Right hindlimb (tissue), 1 donor: ENCODE measurements around the gene BABAM1.

Experiments used
- DNase-seq: peaks from one replicate; pipeline ENCODE4 v3.0.0-alpha.2; 2018

Gene BABAM1

DNA sequence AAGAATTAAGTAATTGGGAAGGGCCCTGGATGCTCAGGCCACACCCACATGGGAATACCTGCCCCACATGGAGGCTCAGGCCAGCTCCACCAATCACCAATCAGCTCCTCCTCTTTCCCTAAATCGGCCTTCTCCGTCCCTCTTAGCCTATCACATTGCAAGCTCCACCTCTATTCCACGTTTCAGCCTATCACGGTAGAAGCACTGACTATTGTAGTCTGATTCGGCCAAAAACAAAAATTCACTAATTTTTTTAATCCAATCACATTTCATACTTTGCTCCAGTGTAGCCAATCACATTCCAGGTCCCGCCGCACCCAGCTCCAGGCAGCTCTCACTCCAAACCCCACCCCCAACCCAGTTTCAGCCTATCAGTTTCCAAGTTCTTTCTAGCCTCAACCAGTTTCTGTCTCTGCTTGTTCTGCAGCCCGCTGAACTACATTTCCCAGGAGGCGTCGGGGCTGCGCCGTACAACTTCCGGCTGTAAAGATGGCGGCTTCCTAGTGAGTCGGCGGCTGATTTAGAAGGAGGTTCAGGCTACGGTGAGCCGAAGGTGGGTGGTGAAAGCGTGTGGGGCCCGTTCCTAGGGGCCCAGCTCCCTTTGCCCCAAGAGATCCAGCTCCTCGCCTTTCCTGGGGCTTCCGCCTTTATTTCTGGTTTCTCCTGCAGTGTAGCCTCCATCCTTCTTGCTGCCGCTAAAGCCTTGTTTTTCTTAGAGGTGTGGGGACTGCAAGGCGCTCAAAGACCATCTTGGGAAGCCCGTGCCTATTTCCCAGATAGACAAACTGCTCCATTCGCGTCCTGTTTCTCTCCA lies at the start of gene BABAM1:
BABAM1 (plus strand) TSS at position 469 of the 814 bp plus-strand sequence. CDS start 1,364 bp downstream, outside the sequence.
- DNase-seq, result peak; percentile 99

DNA sequence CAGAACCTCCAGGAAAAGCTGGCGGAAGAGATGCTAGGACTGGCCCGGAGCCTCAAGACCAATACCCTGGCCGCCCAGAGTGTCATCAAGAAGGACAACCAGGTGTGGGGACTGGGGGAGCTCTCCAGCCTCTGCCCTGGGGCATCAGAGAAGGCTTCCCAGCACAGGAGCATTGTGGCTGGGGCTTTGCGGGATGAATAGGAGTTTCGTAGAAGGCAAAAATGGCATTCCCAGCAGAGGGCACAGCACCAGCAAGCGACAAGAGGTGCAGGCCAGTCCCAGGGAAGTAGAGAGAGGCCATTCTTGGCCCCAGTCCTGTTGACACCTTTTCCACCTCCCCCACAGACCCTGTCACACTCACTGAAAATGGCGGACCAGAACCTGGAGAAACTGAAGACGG lies 48.0 kb upstream of the BABAM1 start:
- no peak for DNase-seq

DNA sequence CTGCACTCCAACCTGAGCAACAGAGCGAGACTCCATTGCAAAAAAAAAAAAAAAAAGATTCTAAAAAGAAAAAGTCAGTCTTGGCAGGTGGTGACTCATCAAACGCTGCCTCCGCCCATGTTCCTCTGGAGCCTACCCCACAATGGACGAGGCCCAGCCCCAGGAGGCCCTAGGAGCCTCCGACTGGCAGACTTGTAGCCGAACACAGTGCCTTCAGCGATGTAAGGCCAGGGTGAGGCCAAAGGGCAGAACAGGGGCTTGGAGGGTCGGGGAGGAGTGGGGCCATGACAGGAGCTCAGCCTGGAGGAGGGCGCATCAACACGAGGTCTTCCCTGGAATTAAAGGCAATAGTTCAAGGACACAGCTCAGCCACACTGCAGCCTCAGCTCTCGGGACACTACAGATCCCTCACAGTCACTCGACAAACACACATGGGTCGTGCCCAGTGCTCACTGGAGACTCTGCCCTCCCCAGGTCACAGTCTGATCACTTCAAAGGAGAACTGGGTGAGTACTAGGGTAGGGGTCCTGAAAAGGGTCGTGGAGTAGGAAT lies 47.0 kb upstream of the BABAM1 start:
- no peak for DNase-seq

DNA sequence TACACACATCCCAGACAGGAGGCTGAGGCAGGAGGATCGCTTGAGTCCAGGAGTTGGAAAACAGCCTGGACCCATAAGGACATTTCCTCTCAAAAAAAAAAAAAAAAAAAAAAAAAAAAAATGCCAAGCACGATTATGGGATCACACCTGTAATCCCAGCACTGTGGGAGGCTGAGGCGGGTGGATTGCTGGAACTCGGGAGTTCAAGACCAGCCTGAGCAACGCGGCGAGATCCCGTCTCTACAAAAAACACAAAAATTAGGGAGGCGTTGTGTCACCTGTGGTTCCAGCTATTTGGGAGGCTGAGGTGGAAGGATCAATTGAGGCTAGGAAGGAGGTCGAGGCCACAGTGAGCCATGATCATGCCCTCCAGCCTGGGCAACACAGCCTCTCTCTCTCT lies 42.2 kb upstream of the BABAM1 start:
- DNase-seq, result no peak

DNA sequence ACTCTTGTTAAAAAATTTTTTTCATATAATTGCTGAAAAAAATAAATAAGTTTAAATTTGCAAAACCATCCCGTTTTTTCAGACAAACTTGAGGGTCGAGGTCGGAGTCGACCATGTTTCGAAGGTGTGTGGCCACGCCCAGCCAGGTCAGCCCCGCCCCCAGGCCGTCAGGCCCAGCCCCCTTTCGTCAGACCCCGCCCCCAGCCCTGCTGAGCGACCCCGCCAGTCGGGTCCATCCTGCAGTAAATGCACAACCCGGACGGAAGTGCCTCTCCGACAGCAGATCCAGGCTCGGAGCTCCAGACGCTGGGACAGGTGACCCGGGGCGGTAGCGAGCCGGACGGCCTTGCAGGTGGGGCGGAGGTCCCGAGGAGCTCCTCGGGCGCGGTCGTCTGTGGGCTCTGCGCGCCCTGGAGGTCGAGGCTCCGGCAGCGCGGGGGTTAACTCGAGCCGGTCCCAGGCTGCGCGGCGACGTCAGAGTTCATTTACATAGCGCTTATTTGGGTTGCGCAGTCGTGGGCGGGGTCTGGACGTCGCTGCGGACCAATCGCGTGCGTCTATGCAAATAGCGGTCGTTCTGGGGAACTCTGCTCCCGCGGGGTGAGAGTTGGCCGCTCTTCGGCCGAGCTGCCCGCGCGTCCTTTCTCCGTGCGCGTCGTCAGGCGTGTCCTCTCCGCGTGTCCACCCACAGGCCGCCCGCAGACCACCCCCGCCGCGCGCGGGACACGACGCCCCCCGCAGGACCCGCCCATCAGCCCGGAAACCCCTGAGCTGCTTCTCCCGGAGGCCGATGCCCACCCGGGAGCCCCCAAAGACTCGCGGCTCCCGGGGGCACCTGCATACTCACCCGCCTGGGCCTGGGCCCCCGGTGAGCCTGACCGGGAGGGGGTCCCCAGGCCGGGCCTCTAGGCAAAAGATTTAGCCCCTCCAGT lies 41.0 kb upstream of the BABAM1 start, which contains the start of gene OCEL1:
OCEL1 (plus strand) TSS at position 225 of the 932 bp plus-strand sequence; CDS start at position 247, 22 bp downstream.
- DNase-seq, result peak; percentile 99

DNA sequence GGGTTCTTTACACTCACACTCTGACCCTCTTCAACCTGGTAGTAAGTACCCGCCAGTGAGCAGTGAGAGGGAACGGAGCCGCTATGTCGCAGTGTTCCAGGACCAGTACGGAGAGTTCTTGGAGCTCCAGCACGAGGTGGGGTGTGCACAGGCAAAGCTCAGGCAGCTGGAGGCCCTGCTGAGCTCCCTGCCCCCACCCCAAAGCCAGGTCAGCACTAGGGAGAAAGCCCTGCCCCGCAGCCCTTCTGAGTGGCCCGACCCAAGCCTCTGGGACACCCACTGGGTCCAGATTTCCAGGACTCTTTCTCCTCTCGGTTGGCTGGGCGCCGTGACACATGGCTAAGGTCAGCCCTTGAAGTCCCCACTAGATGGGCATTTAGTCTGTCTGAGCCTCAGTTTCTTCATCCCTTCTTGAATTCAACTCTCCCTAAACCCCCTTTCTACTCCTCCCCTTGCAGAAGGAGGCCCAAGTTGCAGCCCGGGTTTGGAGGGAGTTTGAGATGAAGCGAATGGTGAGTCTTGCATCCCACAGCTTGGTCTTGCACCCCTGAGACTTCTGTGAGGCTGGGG lies 39.4 kb upstream of the BABAM1 start:
- DNase-seq, result no peak

DNA sequence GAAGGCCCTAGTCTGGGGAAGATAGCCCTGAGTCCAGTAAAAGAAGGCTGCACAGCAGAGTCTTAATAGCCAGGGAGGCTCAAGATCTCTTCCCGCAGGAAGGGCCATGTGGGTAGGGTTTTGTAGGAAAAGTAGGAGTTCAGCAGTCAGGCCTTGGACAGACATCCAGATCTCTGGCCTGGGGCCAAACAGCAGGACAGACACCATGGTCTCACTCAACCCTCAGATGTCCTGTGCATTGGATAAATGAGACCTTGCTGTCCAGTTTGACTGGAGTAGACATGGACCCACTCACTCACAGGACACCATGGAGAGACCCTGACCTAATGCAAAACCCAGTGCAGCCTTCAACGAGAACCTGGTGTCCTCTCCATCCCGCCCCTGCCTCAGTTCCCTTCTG lies 37.4 kb upstream of the BABAM1 start:
- DNase-seq, result no peak

DNA sequence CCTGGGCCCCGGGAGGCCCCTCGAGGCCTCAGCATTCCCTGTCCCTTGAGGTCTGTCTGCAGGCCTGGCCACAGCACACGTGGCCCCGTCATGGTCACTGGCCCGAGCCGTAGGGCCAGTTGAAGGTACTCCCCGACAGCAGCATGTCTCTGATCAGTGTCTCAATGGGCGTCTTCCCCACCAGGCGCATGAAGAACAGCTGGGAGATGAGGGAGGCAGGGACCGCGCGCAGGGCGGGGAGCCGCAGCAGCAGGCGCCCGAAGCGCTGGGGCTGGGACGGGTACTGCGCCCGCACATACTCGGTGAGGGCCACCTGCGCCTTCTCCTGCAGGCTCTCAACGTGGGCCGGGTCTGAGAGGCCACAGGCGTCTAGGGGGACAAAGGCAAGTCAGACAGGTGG lies 35.0 kb upstream of the BABAM1 start:
- DNase-seq, result no peak

DNA sequence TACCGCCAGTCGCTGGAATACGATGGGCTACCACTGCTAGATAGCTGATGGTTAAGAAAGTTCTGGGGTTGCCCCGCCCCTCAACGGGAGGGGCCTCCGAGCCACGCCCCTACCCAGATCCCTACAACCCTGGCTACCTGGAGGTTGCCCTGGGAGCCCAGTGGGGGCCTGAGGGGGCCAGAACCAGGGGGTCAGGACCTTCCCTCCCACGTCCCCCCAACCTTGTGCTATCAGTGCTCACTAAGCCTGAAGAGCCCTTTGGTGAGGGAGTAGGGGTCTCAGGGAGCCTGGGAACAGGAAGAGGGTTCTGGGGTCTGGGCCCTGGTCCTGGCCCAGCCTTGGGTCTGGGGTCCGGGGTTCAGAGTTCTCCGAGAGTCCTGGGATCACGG lies 32.3 kb upstream of the BABAM1 start:
- peak; percentile 60 for DNase-seq

DNA sequence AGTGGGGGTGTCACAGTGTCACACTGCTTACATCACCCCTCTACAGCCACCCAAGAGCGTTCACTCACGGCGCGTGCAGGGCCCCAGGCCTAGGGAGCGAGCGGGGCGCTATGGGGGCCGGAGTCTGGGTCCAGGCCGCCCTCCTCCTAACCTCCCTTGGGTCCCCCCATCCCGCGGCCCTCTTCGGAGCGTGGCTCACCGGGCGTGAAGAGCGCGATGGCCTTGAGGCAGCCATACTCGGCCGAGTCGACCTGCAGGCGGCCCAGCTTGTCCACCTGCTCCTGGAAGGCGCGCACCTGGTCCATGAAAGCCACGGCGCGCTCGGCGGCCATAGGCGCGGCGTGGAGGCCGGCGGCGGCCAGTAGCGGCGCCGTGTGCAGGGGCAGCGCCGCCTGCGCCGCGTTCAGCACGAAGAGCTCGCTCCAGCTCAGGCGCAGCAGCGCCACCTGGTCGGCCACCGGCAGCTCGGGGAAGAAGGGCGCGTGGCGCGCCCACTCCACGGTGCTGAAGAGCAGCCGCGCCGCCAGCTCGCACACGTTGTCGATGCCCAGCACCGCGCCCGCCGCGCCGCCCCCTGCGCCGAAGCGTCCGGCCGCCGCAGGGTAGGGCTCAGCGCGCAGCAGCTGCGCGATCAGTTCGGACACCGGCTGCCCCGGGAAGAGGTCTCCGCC lies 31.8 kb upstream of the BABAM1 start:
- DNase-seq, result peak; percentile 82

DNA sequence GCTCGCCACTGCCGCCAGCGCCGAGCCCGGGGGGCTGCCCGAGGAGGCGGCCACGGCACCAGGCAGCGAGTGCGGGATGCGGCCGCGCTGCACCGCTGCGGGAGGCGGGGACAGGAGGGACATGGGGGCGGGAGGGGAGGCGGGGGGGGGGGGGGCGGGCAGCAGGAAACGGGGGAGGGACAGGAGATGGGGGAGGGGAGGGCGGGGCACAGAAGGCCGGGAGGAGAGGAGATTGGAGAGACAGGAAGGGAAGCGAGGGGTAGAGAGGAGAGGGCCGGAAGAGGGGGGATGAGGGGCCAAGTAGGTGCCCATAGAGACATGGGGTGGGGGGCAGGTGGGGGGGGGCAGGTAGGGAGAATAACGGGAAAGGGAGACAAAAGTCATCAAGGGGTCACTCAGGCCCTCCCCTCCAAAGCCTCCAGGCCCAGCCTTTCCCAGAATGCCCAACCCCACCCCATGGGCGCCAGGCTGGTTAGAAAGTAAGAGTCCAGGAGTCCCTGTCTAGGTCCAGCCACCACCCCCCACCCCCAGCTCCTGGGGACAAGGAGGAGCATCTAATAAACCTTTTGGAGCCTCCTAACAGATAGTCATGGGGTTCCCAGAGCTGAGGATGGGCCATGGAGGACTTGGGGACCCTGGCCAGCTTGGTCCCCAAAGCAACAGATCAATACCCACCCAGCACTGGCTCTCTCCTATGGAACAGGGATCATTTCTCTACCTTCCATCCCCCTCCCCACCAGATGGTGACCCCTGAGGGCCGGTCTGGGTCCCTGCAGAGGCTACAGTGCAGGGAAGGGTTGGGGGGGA lies 31.1 kb upstream of the BABAM1 start:
- DNase-seq, result no peak

DNA sequence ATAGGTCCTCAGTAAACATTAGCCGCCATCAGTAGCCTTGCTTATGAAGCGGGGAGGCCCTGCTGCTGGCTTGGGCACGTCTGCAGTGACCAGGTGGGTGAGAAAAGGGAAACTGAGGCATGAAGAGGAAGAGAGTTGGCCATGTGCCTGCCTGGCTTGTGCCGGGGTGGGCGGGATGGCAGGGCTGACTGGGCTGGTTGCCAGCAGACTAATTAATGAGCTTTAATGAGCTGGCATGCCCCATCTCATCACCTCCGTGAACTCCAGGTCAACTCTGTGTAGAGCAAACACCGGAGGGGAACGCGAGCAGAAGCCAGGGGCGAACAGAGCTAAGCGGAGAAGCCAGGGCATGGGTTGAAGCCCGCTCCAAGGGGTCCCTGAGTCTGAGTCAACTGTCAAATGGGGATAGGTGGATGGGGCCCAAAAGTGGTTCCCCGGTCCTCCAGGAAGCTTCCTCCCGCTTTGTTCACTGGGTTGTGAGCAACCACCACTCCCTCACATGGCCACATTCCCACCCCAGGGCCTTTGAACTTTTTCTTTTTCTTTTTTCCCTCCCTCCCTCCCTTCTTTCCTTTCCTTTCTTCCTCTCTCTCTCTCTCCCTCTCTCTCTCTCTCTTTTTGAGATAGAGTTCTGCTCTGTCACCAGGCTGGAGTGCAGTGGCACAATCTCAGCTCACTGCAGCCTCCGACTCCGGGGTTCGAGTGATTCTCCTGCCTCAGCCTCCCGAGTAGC lies 30.3 kb upstream of the BABAM1 start:
- DNase-seq, result no peak

DNA sequence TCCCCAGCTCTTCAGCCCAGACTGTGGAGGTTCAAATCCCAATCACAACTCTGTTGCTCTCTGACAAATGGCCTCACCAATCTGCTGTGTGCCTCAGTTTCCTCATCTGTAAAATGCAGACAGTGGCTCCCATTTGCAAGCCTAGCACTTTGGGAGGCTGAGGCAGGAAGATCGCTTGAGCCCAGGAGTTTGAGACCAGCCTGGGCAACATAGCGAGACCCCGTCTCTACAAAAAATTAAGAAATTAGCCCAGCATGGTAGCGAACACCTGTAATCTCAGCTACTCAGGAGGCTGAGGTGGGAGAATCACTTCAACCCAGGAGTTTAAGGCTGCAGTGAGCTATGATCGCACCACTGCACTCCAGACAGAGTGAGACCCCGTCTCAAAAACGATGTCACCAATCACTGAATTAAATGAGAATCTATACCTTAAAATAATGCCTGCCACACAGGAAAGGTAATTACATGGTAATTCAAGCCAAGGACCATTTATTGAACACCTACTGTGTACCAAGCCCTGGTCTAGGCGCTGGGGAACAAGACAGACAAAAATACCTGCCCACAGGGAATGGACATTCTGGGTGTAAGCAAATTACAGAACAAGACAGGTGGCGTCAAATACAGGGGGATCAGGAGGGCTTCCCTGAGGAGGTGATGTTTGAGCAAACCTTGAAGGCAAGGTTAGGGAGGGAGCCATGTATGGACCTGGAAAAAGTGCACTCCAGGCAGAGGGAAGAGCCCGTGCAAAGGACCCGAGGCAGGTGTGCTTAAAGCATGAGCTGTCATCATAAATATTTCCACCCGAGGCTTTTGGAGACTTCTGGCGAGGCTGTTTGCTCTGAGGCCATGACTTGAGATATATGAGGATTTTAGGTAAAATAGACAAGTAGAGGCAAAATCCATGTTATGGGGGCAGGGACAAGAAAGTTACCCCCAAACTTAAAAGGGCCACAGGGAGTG lies 29.2 kb upstream of the BABAM1 start:
- no peak for DNase-seq

DNA sequence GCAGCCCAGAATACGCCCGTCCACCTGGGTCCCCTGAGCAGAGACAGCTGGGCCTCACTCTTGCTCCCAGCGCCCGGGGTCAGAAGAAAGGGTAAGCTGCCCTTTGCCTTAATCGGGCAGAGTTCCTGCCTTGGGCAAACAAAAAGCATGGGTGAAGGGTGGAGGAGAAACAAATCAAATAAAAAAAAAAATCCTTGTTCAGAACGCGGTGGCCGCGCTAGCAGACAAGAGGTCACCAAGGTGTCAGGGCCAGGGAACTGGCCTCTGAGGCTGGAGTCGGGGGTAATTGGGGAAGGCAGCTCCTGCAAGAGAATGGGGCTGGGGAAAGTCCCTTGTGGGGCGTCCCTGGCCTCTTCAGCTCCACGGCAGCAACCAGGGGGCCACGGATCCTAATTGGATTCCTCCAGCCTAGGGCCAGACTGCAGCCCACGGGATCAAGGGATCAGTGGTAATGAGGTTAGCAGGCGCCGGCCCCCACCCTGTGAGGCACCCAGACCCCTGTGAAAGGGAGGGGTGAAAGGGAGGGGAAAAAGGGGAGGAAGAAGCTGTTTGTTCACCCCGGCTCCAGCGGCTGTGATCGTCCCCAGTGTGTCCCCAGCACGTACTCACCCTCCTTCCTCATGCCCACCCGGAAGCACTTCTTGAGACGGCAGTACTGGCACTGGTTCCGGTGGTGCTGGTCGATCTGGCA lies 27.0 kb upstream of the BABAM1 start:
- DNase-seq, result no peak

DNA sequence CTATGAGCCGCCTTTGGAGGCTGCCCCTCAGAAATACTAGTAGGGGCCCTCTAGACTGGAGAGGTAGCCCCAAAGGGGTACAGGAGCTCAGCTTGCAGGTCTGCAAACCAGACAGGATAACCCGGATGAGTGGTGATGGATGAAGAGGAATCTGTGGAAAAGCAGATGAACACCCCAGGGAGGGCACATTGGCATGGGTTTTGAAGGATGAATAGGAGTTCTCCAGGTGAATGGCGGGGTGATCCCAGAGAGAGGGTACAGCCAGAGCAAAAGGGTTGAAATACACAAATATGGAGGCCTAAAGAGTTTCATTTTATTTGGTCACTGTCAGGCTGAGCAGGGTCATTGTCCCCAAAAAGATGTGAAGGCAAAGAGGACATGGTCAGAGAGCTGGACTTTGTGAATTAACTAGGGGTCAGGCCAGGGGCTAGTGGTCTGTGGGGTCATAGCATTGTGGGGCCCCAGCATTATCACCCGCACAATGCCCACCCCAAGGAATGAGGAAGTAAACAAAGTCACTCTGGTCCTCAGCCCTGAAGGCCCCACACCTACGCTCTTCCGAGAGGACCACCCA lies 26.3 kb upstream of the BABAM1 start:
- DNase-seq, result no peak

DNA sequence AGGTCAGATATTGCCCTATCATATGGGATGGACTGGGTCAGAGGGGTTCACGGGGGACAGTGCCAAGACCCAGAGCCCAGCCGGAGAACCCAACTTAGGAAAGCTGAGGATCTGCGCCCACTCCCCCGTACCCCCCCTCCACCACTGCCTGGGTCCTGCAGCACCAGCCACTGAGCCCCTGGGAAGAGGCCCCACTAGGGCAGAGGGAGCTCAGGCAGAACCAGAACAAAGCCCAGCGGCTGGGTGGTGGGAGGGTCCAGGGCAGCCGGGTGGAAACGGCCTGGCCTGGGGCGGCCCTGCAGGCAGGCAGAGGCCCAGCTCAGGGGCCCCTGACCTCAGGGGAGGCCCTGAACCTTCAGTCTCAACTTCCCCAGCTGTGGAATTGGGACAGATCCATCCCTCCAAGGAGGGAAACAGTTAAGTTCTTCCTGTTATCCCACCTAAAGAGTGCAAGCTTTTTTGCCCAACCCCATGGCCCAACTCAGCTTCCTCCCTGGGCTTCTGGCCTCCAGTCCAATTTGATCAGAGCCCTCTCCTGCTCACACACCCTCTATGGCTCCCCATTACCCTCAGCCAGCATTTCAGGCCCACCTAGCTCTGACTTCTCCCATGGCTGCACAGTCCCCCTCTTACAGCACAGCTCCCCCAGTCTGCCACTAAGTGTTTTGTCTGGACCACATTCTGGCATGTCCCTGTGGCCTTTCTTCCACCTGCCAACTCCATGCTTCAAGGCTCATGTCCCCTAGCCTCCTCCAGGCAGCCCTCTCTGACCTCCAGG lies 24.6 kb upstream of the BABAM1 start:
- DNase-seq, result no peak

DNA sequence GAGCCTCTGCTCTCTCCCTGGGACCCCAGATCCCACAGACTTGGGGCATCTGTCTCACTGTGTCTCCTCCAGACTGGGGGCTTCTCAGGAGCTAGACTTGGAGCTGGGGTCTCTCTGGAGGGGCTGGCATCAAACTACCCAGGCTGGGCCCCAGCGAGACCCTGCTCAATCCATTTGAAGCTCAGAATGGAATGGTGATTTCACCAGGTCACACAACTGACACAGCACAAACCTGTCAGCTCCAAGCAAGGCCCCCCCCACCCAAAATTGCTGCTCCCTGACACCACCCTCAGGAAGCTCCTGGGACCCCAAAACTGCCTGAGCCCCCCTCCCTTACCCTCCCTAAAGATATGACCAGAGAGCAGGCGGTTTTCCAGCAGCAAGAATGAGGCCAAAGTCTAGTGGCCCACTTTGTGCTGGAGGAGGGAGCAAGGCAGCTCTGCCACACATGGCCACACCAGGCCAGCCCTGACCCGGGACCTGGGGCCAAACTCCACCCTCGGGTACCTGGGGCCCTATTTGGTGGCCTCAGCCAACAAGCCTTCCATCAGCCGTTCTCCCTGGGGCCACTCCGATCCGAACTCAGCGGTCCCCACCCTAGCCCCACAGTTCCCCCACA lies 23.9 kb upstream of the BABAM1 start:
- no peak for DNase-seq
